Inflammatory macrophage treated with lipopolysaccharide for 1 hour (primary cell): ENCODE data around the gene C3orf18.

Source experiments
- DNase-seq, 2 donors: peaks; one replicate each; pipeline ENCODE4 v3.0.0-alpha.2; 2020 to 2022

The C3orf18 gene

DNA sequence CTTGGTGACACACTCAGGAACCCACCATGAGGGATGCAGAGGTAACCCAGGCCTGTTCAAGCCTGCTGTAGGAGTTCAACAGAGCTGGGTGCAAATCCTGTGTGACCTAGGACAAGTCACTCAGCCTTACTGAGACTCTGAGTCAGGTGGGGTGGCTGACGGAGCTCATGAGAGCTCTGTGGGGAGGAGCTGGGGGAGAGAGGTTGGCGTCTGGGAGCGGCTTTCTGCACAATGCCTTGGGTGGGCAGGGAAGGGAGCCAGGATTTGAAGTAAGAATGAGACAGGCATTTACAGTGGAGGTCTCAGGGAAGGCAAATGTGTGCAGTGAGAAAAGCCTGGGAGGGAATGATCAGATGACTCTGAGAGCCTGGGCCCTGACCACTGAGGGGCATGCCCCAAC, 18.3 kb downstream of the C3orf18 start:
- no peak for DNase-seq

DNA sequence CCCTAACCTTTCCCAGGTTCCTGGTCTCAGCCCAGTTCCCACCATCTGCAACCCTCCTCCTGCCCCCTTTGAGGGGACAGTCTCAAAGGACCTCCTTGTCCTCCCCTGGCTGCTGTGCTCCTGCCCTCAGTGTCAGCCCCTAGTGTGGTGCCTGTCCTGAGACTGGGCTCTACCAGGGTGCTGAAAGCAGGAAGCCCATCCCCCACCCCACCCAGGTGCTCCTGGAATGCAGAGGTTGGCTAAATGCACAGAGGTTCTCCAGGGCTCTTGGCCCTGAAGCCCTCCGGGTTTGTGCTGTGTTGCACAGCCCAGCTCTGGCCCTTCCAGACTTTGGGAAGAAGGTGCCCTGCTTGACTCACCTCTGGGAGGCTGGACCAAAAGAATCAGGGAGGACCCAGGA, 21.8 kb downstream of the C3orf18 start:
- no peak for DNase-seq

DNA sequence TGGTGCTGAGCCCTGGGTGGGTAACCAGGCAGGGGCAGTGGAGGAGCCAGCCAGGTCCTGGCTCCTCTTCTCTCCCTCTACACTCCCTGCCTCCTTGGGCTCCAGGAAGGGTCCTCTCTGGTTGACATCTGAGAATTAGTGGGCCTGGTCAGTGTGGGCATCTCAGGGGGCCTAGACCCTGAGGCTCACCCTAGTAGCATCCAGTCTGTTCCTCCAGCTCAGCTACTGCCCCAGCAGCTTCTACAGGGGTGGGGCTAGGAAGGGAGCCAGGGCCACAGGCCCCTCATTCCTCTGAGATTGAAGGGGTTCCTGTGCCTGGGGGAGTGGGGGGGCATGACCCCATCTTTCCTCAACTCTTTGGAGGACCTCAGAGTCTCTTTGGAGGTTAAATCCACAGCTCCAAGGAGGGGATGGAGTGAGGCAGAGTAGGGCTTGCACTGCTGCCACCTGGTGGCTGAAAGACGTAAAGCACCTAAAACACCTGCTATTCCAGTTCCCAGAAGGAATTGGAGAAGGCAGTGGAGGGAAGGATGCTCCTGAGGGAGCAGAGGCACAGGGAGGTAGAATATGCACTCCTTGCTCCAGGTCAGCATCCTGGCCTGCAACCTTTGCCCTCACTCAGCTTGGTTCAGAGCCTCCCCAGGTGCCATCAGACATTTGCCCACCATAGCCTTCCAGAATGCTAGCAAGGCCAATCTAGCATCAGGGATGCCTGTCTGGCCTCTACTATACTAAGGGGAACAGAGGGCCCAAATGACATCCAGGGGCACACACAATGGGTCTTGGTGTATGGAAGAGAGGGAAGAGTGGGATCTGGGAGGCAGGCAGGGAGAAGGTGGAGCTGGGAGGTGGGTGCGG, 25.1 kb downstream of the C3orf18 start:
- DNase-seq = peak in 1 of 2 donors; percentile 79

DNA sequence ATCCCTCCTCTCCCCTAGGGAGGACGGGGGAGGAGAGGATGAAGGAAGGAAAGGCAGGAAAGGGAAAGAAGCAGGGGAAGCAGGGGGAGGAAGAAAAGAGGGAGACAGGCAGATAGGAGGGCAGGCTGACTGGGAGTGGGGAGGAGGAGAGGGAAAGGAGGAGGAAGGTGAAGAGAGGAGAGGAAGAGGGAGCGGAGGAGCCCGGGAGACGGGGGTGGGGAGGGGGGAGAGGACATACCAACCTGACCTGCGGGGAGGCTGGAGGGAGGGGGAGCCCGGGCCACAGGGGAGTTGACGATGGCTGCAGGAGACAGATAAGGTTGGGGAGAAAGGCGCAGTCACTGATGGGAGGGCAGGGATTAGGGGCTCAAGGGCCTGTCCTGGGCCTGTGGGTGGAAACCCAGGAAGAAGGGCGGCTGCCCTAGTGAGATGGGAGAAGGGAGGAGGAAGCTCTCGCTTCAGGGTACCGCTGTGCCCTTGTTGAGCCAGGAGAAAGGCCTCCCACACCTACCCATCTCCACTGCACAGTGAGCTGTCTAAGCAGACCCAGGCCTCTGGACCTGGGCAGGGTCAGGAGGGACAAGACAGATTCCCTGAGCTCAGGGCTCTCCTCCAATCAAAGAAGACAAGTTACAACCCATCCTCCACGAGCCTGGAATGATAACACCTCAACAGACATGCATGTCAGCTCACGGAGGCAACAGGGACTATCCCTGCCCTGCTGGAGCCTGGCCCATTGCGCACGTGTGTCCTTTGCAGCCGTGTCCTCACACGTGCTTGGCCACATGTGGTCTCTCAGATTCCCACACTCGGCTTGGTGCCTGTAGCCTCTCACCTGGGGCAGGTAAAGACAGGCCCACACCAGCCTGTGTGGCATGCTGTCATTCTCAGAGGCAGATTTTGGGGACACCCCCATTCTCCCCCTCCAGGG, 27.9 kb downstream of the C3orf18 start:
- DNase-seq = no peak

DNA sequence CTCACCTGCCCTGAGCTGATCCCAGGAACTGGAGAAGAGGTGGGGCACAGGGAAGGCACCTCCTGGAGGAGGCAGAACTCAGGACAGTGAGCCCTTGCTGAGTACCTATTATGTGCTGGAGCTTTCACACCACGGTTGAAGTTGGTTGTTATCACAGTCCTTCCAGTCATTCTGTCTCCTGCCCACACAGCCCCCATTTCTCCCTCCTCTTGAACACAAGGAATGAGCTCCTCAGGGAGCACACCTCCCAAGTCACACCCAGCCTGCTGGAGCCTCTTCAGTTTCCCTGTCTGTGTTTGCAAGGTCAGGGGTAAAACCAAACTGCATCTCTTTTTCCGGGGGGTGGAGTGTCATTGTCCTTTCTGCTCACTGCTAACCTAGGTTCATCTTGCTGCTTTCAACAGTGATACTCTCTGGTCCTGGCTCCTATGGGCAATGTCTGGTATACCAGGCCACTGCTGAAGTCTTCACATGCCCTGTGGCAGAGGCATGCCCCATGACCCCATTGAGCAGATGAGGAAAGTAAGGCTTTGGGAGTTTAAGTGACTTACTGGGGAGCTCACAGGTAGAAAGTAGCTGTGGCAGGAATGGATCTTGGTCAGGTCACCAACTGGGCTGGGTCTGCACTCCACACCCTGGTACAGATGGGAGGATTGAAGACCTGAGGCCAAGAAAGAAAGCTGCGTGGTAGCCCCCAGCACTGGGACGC, 30.0 kb downstream of the C3orf18 start:
- no peak for DNase-seq

DNA sequence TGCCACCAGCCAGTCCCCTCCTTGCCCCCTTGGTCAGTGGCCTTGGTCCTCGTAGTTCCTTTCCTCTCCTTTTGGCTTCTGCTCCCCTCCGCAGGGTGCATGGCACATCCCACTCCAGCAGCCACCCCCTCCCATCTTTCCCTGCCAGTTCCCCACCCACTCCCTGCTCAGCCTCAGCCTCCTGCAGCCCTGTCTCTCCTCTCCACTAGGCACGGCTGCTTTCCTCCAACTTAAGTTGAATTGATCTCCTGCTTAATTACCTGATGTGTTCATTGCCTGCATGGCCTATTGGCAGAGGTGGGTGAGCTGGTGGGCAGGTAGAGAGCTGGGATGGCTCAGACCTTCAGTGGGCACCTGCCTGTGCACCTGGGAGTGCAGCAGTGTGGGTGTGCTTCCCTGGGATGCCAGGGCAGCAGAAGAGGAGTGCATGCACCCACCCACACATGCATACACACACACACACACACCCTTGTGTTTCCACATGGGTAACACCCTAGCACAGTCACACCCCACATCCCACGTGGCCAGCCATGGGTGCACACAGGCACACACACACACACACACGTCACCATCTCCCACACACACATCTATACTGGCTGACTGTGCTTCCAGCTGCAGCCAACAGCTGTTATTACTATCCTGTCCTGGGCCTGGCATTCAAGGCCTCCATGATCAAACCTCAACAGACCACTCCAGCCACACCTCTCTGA, 30.9 kb downstream of the C3orf18 start:
- DNase-seq = no peak

DNA sequence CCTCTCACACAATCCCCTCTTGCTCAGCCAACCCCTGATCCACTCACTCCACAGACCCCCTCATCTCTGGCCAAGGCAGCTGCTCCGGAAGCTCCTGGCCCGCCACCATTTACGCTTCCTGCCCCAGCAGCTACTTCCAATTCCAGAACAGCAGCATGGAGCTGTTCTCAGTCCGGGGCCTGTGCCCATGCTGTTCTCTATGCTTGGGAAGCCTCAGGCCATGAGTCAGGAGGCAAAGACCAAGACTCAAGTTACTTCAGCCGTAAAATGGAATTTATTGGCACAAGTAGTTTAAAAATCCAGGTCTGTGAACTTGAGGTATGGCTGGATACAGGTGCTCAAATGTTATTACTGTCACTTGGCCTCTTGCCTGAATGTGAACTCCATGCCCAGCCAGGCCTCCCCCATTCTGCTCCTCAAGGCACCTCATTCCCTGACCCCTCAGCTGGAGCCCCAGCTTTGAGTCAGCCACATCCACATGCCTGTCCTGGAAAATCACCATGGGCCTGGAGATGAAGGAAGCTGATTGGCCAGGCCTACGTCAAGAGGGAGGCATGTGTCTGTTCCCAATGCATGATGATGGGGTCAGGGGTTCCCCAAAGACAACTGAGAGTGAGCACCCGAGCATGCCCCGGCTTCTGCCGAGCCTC, 32.7 kb downstream of the C3orf18 start:
- no peak for DNase-seq

DNA sequence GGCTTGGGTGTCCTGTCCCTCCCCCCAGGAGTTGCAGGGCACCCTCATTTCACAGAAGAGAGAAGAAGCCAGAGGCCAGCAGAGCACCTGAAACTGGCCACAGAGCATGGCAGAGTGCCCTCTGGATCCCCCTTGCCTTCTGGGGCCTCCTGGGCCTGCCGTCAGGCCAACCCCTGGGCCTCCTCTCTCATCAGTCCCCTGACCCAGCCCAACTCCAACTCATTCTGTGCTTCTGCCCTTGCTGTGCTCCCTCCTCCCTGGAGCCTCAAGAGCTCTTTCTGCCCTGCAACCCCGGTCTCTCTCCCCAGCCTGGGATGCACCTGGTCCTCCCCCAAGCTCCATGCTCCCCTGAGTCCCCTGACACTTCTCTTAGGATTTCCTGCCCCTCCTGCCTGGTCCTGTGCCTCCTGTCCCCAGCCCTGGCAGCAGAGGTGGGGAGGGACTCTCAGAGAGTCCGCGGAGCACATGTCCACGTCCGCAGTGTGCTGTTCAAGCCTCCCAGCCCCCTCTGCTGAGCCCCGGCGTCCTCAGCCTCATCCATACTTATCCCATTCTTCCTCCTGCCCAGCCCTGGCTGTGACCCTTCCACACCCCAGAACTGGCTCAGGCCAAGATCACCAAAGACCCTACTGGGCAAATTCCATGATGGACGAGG, 33.6 kb downstream of the C3orf18 start:
- no peak for DNase-seq

DNA sequence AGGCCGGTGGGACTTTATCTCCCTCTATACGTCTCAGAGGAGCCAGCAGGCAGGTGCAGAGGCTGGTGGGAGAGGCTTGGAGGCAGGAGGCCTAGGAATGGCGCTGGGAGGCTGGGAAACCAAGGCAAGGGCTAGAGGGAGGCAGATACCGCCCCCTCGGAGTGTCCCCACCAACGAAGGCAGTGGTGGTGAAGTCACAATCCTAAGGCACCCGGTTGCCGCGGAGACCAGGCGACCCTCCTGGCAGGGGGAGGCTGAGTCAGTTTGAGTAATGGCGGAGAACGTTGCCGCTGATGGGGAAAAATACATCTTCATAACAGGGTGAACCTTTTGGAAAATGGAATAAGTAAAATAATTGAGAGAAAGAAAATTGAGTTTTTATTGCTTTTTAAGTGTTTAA, 34.2 kb downstream of the C3orf18 start:
- no peak for DNase-seq

DNA sequence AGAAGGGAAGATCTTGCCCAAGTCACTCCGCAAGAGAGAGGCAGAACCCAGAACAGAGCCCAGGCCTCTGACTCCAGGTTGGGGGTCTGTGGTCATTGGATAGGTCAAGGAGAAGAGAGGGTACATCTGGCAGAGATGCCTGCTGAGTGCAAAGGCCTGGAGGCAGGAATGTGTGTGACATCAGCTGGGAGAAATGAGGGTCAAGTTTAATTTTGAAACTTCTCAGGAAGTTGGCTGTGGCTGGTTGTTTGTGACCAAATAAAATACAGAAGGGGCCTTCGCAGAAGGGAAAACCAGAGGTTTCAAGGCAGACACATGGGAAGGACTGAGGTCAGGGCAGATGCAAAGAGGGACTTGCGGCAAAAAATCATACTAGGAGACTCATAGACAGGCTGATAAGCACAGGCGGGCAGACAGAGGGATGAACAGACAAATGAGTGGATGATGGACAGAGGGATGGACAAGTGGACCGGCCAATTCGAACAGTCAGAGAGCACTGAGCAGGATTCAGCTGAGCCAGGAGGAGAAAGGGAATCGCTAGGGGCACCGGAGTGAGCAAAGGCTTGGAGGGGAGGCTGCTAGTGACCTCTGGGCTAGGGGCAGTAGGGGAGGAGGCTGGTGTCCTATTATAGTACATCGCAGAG, 35.4 kb downstream of the C3orf18 start:
- no peak for DNase-seq

DNA sequence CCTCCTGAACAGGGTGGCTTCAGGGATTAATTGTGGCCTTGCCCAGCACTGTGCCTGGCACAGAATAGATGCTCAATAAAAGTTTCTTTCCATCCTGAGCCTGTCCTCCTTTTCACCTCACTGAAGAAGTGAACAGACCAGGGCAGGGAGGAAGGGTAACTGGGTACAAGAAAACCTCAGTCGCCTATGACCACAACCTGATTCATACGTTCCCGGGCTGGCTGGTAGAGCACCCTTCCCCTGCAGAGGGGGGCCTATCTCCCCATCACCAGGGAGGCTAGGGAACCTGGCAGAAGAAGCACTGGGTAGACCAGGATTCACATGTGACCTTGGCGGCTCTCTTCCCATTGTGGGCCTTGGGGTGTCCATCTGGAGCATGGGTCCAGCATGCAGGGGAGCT, 36.3 kb downstream of the C3orf18 start:
- no peak for DNase-seq

DNA sequence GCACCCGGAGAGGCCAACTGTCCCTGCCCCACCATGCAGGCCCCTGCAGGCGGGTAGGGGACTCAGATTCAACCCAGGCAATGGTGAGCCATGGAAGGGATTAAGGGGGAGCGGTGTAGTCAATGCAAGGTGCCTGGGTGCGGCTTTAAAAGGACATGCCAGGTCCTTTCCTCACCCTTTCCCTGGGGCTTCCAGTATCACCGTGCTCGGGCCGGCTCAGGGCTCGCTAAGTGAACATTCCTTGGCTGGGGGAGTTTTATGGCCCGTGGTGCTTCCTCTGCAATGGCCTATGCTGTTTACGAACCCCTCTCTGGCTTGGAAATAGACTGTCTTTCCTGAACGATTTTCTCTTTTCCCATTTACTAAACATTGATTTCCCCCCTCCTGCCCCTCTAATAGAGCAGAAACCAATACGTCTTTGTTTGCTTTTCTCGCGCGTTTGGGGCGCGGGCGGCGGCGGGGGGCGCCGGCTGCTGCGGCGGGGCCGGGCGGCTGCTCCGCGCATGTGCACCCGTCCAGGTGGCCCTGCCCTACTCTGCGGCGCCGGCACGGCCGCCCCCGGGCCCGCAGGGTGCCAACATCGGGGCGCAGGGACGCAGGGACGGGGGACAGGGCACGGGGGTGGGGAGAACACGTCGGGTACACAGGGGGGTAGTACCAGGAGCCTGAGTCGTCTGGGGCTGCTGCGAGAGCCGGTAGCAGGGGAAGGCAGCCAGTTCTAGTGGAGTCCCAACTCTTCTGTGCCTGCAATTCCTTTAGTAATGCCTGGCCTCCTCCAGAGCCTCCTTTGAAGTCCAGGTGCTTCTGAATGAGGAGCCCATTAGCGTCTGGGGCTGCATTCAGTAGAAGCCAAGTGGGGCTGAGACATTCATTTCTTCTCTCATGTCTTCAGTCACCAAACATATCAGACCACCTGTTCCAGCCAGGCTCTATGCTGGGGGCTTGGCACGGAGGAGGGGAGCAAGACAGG, 37.3 kb downstream of the C3orf18 start:
- DNase-seq = no peak

DNA sequence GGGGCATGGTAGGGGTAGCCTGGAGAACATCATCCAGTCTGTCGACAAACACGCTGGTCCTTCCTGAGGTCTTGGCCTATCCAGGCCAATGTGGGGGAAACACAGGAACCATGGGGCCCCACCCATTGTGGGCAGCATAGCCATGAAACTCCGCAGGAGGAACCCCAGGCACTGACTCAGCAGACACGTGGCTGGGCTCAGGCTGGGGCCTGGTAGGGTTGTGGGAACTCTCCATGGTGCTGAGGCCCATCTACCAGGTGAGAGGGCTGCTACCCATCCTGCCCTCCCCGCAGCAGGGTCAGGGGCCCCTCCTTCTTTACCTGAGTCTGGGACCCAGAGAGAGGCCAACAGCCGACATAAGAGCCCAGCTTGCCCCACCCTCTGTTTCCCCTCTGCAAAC, 41.6 kb downstream of the C3orf18 start:
- DNase-seq = peak; percentile 89

DNA sequence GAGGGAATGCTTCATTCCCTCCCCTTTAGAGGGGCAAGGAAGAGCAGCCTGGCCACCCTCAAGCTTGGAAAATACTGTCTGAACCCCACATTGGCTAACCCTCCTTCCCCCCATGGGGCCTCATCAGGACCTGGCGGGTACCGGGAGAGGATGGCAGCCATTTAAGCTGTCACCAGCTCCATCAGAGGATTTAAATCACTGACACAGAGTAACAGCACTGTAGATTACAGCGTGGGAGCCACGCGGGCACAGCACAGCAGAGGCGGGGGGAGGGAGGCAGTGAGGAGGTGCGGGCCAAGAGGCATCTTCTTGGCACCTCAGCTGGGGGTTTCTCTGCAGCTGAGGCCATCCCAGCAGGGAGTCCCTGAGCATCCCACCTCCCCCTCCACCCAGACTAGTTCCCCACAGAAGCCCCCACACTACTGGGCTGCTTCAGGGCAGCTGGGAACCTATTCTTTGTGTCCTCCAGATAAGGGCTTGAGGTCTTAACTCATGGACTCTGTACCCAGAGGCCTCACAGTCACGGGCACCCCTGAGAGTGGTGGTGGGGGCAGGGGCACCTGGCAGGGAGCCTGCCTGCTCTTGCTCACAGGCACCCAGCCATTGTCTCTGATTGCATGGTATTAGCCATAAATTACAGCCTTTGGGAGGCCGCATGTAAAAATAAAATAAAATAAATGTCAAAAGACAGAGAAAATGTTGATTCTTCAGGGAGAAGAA, 42.2 kb downstream of the C3orf18 start:
- DNase-seq = no peak

DNA sequence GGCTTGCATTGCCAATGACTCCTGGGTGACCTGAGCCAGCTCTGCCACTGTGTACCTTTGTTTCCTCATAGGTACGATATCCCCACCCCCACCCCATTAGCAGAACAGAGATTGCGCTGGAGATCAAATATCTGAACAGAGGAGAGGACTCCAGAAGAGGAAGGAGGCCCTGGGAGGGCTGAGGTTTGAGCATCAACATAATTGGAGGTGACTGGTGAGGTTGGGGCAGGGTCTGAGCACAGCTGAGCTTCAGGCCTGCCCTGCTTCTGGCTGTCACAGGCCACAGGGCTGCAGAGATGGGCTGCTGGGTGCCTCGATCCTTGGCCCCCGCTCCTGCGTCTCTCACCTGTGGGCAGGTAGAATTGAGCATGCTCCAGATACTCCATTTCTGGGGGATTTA, 42.8 kb downstream of the C3orf18 start:
- no peak for DNase-seq

DNA sequence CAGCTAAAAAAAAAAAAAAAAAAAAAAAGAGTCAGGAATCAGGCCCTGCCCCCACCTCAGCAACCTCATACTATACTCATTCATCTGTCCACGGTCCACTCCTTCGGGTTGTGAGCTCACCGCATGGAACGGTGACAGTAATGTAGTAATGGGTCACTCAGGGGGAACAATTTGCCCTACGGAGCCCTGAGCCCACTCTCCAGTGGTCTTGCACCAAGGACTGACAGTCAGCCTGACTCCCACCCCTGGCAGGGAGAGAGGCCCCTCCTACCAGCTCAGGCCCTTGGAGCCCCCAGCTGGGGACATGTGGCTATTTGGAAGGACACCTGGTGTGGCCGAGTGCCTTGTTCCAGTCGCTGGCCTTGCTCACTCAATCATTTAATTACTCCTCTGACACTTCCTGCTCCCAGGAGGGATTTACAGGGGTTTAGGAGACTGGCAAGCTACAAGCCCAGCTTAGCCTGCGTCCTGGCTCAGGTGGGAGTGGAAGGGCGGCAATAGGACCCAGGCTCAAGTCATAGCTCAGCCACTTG, 44.2 kb downstream of the C3orf18 start:
- no peak for DNase-seq

DNA sequence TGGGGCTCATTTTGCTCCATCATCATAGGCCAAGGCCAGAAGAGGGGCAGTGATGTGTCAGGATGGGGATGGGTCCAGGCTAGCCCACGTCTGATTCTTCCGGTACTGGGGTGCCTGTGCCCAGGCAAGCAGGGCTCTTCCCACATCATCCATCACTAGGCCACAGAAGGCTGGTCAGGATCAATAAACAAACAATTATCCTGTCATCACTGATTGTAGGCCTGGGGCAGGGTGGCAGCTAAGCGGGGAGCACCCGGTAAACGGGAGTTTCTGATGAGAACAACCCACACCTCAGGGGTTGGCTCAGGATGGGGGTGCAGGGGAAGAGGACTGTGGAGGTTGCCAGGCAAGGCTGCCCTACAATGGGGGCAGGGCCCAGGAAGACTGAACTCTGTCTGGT, 46.0 kb downstream of the C3orf18 start:
- no peak for DNase-seq

DNA sequence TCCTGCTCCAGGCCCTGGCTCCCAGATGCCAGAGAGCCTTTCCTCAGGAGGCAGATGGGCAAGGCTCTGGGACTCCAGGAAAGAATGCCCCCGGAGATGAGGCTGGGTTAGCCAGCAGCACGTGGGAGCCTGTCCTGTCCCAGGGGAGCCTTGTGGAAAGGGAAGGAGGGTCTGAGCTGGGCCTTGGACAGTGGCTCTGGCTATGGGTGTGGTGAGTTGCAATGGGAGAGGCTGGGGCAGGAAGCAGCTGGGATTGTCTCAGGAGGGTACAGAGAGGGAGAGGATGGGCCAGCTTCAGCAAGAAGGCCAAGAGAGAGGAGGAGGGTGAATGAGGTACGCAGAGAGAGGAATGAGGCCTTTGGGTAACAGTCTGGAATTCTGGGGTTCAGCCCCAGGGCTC, 46.7 kb downstream of the C3orf18 start:
- DNase-seq = no peak
